T-cell (primary cell): ENCODE results near the gene DSCAML1. TPM values are rescaled to one million over a fixed set of nuclear protein-coding genes. Genes with fewer than 3 reads are reported as not detected.
A peak's percentile ranks its signal among the peaks of the same experiment; 100 is the strongest.

Source experiments
- ATAC-seq, 4 experiments: fragments of 200-7000 bp in 3 of 4; fragments of 150-1000 bp in 1 of 4; cut with Tn5 transposase; replicated peaks in 1 of 4; 1 replicate in 3 of 4; 2 replicates in 1 of 4; pipeline ENCODE4 v1.10.0; 2021; ENCODE audit warnings: moderate library complexity in 3 of 4, mild to moderate bottlenecking in 2 of 4, moderate number of reproducible peaks in 1 of 4
- CTCF ChIA-PET, 2 donors: fragments of 300-600 bp; sonication (Branson Sonifier 250); formaldehyde crosslinking; loops; one replicate each; lab custom pipeline; 2022; ENCODE audit warnings: antibody characterized with exemption in 2 of 2; lab: Charles Lee
- POLR2A ChIA-PET, 2 donors: fragments of 300-600 bp; sonication (Branson Sonifier 250); formaldehyde crosslinking; loops; one replicate each; lab custom pipeline; 2022; ENCODE audit warnings: antibody characterized with exemption in 2 of 2; lab: Charles Lee
- DNase-seq, 35 experiments: peaks; one replicate each; pipeline versions ENCODE4 v3.0.0 to v3.0.0-alpha.2; 2013 to 2023
- H3K27ac ChIP-seq: one replicate; pipeline ENCODE4 v1.5.1; 2013; ENCODE audit warnings: low read length
- H3K27me3 ChIP-seq, 2 experiments: replicated peaks in 1 of 2; 1 replicate in 1 of 2; 2 replicates in 1 of 2; pipeline versions ENCODE4 v1.6.1 to v1.7.0; 2013; ENCODE audit warnings: low read length in 1 of 2, mixed read lengths in 1 of 2; ENCODE audit not compliant: control insufficient read depth in 2 of 2, insufficient read depth in 2 of 2; ENCODE audit errors: extremely low read depth in 1 of 2
- H3K36me3 ChIP-seq, 2 donors: 1 replicate in 1 of 2; 2 replicates in 1 of 2; pipeline versions ENCODE4 v1.6.1 to v1.7.0; 2013; ENCODE audit warnings: low read length in 1 of 2; ENCODE audit not compliant: control insufficient read depth in 2 of 2, insufficient read depth in 1 of 2; ENCODE audit errors: extremely low read depth in 1 of 2
- H3K4me1 ChIP-seq, 2 experiments: 1 replicate in 1 of 2; 2 replicates in 1 of 2; pipeline versions ENCODE4 v1.6.1 to v1.7.0; 2013; ENCODE audit warnings: low read length in 2 of 2, mixed read lengths in 1 of 2; ENCODE audit not compliant: insufficient read depth in 2 of 2, control insufficient read depth in 1 of 2; ENCODE audit errors: extremely low read depth in 1 of 2
- H3K4me3 ChIP-seq, 2 donors: 1 replicate in 1 of 2; 2 replicates in 1 of 2; pipeline versions ENCODE4 v1.5.1 to v1.7.0; 2013; ENCODE audit warnings: mild to moderate bottlenecking in 2 of 2, low read length in 1 of 2, moderate library complexity in 1 of 2; ENCODE audit not compliant: control insufficient read depth in 1 of 2; ENCODE audit errors: extremely low read depth in 1 of 2
- H3K9me3 ChIP-seq: 2 replicates; pipeline ENCODE4 v1.7.0; 2013
- H3K27ac Mint-ChIP-seq, 2 donors: one replicate each; pipeline ENCODE4 v1.8.0; 2020 to 2021; ENCODE audit warnings: mild to moderate bottlenecking in 2 of 2, mixed read lengths in 2 of 2
- H3K27me3 Mint-ChIP-seq, 2 donors: one replicate each; pipeline ENCODE4 v1.8.0; 2021 to 2022; ENCODE audit warnings: mixed read lengths in 2 of 2
- H3K36me3 Mint-ChIP-seq: one replicate; pipeline ENCODE4 v1.8.0; 2021; ENCODE audit warnings: mixed read lengths
- H3K4me1 Mint-ChIP-seq, 3 donors: one replicate each; pipeline ENCODE4 v1.8.0; 2020 to 2022; ENCODE audit warnings: mixed read lengths in 3 of 3, mild to moderate bottlenecking in 1 of 3
- H3K4me3 Mint-ChIP-seq, 3 donors: one replicate each; pipeline ENCODE4 v1.8.0; 2020 to 2022; ENCODE audit warnings: mild to moderate bottlenecking in 3 of 3, mixed read lengths in 3 of 3, moderate library complexity in 3 of 3
- H3K9me3 Mint-ChIP-seq, 3 donors: one replicate each; pipeline ENCODE4 v1.8.0; 2020 to 2022; ENCODE audit warnings: mixed read lengths in 3 of 3
- WGBS: methylation state at CpG from one replicate; pipeline ENCODE4 v1.1.5; 2013; ENCODE audit warnings: missing lambda C conversion rate; ENCODE audit not compliant: insufficient coverage; 5-methylcytosine and 5-hydroxymethylcytosine counted together
- total RNA-seq, 35 experiments: library from RNA in 6 of 35; stranded (reverse) in 6 of 35; fragments of 120-200 nt in 1 of 35; gene quantifications; one replicate each; pipeline versions ENCODE4 v1.2.1 to v1.2.4 and lab custom pipeline; 2013 to 2026

Gene DSCAML1
- total RNA-seq, 5 donors from 2014 or later (not counting 1 experiment from before 2014, with no cell fraction given): 0.15 to 2.4 (median 0.96) TPM

GRCh38 chr11:117840881-117841550, 44.0 kb upstream of the DSCAML1 start:
- CTCF ChIA-PET: interaction anchor here (0.5 to 0.7 kb wide), 3 partner anchors 106 to 1209 kb away, joined by 3 to 7 read pairs (median 5); no protein-coding TSS in a partner anchor
- Histone ChIP-seq H3K27me3 (peaks cover 0 to 25% of the 10 kb centered on the region in 2 experiments), H3K36me3 (no peaks in the 10 kb centered on the region), H3K4me3 (no peak overlapping the region), H3K9me3 (no peaks in the 10 kb centered on the region), H3K27ac (no peak overlapping the region), H3K4me1 (peaks cover 0 to 24% of the 10 kb centered on the region in 2 experiments)
- peaks cover 0 to 10% (median 0%) of the 10 kb centered on the region in 3 donors for H3K4me1 Mint-ChIP-seq
- POLR2A ChIA-PET: no interaction called here
- no peaks in the 10 kb centered on the region for H3K9me3 Mint-ChIP-seq
- ATAC-seq (no peak), DNase-seq (peak in 1 of 35 experiments; percentile 5)
- H3K27ac Mint-ChIP-seq: no peak overlapping the region
- no peaks in the 10 kb centered on the region for H3K36me3 Mint-ChIP-seq
- no peak overlapping the region for H3K4me3 Mint-ChIP-seq
- 86% methylated on average over 8 of the region's 11 CpGs for WGBS
- H3K27me3 Mint-ChIP-seq: peaks cover 2 to 4% of the 10 kb centered on the region in 2 donors

- Mint-ChIP-seq H3K36me3 (no peaks in the 10 kb centered on the region), H3K9me3 (no peaks in the 10 kb centered on the region), H3K4me1 (peaks cover 0 to 10% (median 0%) of the 10 kb centered on the region in 3 donors), H3K27me3 (peaks cover 2 to 4% of the 10 kb centered on the region in 2 donors), H3K4me3 (no peak overlapping the region), H3K27ac (no peak overlapping the region)
- WGBS: 86% methylated on average over 7 of the region's 10 CpGs
- DNase-seq (peak in 1 of 35 experiments; percentile 8), ATAC-seq (no peak)
- peaks cover 0 to 25% of the 10 kb centered on the region in 2 experiments for H3K27me3 ChIP-seq
- no peaks in the 10 kb centered on the region for H3K36me3 ChIP-seq
- H3K4me3 ChIP-seq: no peak overlapping the region
- H3K27ac ChIP-seq: no peak overlapping the region
- ChIA-PET CTCF (interaction anchor here in 1 of 2 donors (0.5 to 0.7 kb wide), 2 partner anchors 107 to 1210 kb away, joined by 5 to 7 read pairs; no protein-coding TSS in a partner anchor), POLR2A (no interaction called here)
- H3K4me1 ChIP-seq: peaks cover 0 to 24% of the 10 kb centered on the region in 2 experiments
- no peaks in the 10 kb centered on the region for H3K9me3 ChIP-seq
These were observed 43.2 kb upstream of the DSCAML1 start for GRCh38 chr11:117839936-117840813.

GRCh38 chr11:117839380-117839881, 42.4 kb upstream of the DSCAML1 start:
- CTCF ChIA-PET: no interaction called here
- H3K4me1 Mint-ChIP-seq: peaks cover 0 to 9% (median 0%) of the 10 kb centered on the region in 3 donors
- H3K36me3 Mint-ChIP-seq: no peaks in the 10 kb centered on the region
- no peak overlapping the region for H3K27ac Mint-ChIP-seq
- no peak for ATAC-seq
- Histone ChIP-seq H3K4me1 (peaks cover 0 to 24% of the 10 kb centered on the region in 2 experiments), H3K27ac (no peak overlapping the region), H3K36me3 (no peaks in the 10 kb centered on the region), H3K9me3 (no peaks in the 10 kb centered on the region), H3K4me3 (no peak overlapping the region), H3K27me3 (peaks cover 0 to 25% of the 10 kb centered on the region in 2 experiments)
- H3K9me3 Mint-ChIP-seq: no peaks in the 10 kb centered on the region
- peaks cover 2 to 4% of the 10 kb centered on the region in 2 donors for H3K27me3 Mint-ChIP-seq
- WGBS: 73% methylated on average over 4 of the region's 7 CpGs
- POLR2A ChIA-PET: no interaction called here
- no peak overlapping the region for H3K4me3 Mint-ChIP-seq
- peak in 1 of 35 experiments; percentile 17 for DNase-seq

GRCh38 chr11:117838901-117839300, 41.9 kb upstream of the DSCAML1 start:
- H3K27me3 Mint-ChIP-seq: peaks cover 2 to 4% of the 10 kb centered on the region in 2 donors
- CTCF ChIA-PET: no interaction called here
- H3K4me1 Mint-ChIP-seq: peaks cover 0 to 8% (median 0%) of the 10 kb centered on the region in 3 donors
- 74% methylated on average over 6 of the region's 8 CpGs for WGBS
- no peak overlapping the region for H3K27ac Mint-ChIP-seq
- no peaks in the 10 kb centered on the region for H3K36me3 Mint-ChIP-seq
- peaks cover 0 to 22% of the 10 kb centered on the region in 2 experiments for H3K4me1 ChIP-seq
- no peak overlapping the region for H3K4me3 Mint-ChIP-seq
- ATAC-seq: no peak
- peaks cover 0 to 25% of the 10 kb centered on the region in 2 experiments for H3K27me3 ChIP-seq
- no peak overlapping the region for H3K27ac ChIP-seq
- H3K9me3 Mint-ChIP-seq: no peaks in the 10 kb centered on the region
- no peak overlapping the region for H3K4me3 ChIP-seq
- H3K9me3 ChIP-seq: no peaks in the 10 kb centered on the region
- DNase-seq: no peak
- POLR2A ChIA-PET: no interaction called here
- no peaks in the 10 kb centered on the region for H3K36me3 ChIP-seq

GRCh38 chr11:117837791-117838190, 40.8 kb upstream of the DSCAML1 start:
- Mint-ChIP-seq H3K9me3 (no peaks in the 10 kb centered on the region), H3K4me1 (peaks cover 0 to 4% (median 0%) of the 10 kb centered on the region in 3 donors), H3K4me3 (no peak overlapping the region), H3K27ac (peak overlapping the region in 1 of 2 donors; percentile 11), H3K27me3 (peaks cover 2 to 4% of the 10 kb centered on the region in 2 donors), H3K36me3 (no peaks in the 10 kb centered on the region)
- Histone ChIP-seq H3K36me3 (no peaks in the 10 kb centered on the region), H3K4me3 (no peak overlapping the region), H3K27me3 (peaks cover 0 to 27% of the 10 kb centered on the region in 2 experiments), H3K4me1 (peaks cover 0 to 16% of the 10 kb centered on the region in 2 experiments), H3K9me3 (no peaks in the 10 kb centered on the region), H3K27ac (no peak overlapping the region)
- CTCF ChIA-PET: no interaction called here
- 87% methylated on average over 3 of the region's 8 CpGs for WGBS
- POLR2A ChIA-PET: no interaction called here
- DNase-seq (no peak), ATAC-seq (no peak)
